HG03565 (cell line): ENCODE results near the gene ZCCHC24.
"Not testable (repeated sequence)": the region's sequence is repeated elsewhere in the genome, so short reads cannot be mapped to it uniquely, and the experiment has no call there.

Experiments
- ATAC-seq: cut with Tn5 transposase; IDR thresholded peaks from one replicate; pipeline ENCODE4 v1.9.1; 2021; ENCODE audit warnings: mild to moderate bottlenecking, moderate library complexity; ENCODE audit not compliant: unreplicated experiment

ZCCHC24 gene

DNA sequence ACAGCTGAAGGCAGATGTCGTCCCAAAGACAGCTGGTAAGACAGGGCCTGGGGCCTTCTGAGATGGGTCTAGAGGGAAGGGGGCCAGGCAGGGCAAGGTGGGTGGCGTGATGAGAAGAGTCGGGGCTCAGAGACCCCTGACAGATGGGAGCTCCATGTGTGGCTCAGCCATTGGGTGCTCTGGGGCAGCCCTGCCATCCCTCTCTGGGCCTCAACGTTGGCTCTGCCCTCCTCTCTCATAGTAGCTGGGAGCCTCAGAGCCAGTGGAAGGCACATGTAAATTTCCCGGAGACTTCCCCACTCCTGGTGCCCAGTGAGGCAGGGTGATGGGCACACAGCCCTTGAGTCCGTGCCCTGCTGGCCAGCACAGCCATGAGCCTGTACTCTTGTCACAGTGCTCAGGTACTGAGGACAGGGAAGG is 96.3 kb downstream of the ZCCHC24 start:
- no peak for ATAC-seq

DNA sequence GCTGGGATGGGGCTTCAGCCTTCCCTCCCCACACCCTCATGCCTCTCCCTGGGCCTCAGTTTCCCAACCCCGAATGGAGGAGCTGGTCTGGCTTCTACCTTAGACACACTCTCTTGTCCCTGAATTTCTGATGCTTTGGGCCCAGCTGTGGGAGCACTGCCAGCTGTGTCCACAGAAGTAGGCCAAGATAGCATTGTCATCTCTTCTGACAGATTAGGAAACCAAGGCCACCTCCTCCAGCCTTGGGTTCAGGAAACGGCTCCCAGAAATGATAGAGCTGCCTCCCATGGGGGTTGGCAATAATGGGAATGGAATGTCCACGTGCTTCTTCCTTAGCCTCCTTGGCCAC is 96.8 kb downstream of the ZCCHC24 start:
- no peak for ATAC-seq

DNA sequence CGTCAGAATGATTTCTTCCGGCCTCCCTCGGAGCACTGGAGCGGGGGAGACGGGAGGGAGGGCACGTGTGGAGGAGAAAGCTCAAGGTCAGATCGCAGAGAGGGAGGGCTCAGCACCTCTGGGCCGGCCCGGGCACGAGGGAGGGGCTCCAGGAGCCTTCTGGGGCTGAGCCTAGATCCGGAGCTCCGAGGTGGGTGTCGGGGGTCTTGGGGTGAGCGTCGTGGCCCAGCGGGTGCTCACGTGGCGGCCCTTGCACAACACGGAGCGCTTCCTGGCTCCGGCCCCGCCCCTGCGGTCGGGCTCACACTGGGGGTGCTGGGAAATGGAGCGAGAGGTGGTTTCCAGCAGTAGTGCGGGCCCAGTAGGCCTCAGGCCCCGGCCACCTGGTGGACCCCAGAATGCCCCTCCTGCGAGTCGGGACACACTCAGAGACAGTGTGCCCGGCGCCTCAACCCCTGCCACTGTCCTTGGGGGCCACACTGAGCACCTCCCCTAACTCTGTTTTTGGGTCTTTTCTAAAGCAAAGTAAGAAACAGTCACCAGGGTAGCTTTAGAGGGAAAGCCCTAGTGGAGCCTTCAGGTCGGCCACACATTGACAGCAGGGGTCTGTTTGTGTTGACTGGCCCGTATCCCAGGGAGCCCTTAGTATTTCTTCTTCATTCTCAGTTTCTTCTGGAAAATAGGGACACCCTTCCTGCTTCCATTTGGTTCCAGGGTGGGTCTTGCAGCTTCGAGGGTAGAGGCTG is 97.4 kb downstream of the ZCCHC24 start:
- peak; percentile 56 for ATAC-seq

DNA sequence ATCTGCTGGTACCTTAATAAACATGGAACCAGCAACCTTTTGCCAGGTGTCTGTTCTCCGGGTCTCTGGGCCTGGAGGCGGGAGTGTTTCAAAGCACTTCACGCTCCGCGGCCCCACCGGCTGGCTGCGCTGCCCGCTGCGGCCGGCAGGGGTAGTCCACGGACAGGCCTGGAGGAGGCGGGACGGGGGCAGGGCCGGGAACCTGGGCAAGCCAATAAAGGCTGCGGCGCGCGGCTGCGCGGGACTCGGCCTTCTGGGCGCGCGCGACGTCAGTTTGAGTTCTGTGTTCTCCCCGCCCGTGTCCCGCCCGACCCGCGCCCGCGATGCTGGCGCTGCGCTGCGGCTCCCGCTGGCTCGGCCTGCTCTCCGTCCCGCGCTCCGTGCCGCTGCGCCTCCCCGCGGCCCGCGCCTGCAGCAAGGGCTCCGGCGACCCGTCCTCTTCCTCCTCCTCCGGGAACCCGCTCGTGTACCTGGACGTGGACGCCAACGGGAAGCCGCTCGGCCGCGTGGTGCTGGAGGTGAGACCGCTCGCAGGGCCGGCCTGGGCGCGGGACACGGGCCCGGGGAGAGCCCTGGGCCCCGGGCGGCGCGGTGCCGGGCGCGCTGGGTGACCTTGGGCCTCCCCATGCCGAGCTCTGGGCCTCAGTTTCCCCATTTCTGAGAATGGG is 98.1 kb downstream of the ZCCHC24 start, which contains the start of gene PPIF:
Gene PPIF (plus strand): TSS at position 244 of the 668 bp plus-strand sequence. CDS start 80 bp downstream, at position 324.
- peak; percentile 70 for ATAC-seq

DNA sequence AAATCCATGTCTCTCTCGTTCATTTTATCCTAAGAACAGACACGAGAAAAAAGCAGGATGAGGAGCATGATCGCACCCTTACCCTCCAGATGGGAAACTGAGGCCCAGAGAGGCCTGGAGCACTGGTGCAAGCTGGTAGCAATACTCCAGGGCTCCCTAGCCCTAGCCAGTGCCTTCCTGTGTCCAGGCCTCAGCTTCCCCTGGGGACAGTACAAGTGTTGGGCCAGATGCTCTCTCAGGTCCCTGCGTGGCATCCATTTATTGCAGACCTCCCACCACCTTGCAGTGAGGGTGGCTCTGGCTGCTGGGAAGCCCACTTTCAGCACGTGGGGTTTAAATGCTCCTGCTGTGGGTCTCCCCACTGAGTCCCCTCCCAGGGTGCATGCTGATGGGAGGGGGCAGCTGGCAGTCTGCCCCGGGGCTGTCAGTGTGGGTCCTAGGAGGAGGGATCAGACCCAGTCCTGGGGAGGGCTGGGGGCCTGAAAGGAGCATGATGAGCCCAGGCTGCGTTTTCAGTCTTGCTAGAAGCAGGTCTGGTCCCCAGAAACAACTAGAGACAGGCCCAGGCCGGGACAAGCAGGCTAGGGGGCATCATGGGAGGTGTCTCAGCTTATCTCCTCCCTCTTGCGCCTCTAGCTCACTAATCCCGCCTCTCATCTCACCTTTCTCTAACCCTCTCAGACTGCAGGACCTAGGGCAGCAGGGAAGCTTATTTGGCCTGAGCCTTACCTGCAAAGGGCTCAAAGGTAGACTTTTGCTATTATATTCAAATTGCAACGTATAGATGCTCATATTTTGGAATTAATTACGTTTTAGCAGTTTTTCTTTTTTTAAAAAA is 98.8 kb downstream of the ZCCHC24 start:
- ATAC-seq = no peak

DNA sequence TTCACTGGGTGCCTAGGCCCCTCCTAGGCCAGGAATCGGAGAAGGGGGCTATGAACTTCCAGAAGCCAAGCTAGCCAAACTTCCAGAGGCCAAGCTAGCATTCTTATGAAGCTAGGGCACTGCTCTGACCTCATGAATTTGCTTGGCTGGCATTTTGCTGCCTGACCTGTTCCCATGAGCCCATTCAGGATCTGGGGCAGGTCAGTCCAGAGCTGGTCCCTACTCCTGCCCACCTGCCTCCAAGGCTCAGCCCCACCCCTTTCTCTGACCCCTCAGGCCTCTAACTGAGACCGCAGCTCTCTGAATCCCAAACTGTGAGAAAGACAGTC is 99.4 kb downstream of the ZCCHC24 start:
- ATAC-seq = no peak

DNA sequence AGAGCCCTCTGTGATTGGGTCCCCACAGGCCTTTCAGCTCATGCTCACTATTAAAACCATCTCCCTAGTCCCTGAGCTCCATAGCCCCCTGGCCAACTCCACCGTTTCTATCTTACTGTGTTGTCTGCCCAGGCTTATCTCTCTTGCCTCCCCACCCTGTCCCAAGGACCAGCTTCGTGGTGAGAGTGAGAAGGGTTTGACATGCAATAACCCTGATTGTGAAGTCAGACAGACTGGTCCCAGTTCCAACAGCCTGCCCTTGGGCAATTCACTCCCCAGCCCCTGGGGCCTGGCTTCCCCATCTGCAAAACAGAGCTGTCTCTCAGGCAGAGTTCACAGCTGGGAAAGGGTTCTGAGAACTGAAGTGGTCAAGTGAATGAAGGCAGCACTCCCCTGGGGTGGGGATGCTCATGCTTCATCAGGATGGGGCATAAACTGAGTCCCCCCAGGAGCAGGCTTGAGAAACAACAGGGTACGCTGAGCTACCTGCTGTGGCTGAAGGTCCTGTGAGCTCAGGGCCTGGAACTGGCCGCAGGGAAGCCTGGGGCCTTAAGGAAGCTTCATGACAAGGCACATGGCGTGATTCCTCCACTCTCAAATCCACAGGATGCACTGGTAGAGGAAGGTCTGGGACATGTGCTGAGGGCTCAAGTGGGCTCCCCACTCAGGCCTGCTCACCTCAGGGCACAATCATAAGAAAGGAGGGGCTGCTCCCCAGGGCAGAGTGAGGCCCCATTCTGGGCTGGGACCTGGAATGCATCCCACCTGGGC is 100.0 kb downstream of the ZCCHC24 start:
- ATAC-seq = no peak

DNA sequence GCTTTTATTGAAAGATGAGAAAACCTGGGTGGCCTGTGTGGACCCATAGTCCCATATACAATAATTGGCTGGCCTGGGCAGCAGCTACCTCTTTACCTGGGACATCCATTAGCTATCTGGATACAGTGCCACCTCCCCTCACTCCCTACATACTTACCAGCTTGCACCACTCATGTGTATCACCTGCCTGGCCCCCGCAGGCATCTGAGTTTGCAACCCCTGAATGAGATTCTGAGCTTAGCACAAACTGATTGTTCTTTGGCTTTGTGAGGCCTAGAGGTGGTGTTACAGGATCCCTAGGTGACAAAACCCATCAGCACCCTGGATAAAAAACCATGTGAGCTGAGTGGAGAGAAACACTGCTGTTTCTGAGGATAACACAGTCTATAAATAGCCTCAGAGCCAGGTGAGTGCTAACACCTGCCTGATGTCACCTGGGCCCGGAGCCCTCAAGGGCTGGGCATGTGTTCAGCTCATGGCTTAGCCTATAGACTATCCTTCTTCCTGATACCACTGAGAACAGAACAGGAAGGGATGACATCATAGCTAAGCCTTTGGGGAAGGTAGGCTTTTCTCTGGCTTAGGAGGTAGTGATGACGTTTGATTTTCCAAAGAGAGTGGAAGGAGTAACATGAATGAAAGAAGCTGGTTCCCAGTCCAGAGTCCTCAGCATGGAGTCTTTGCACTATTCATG is 100.8 kb downstream of the ZCCHC24 start:
- no peak for ATAC-seq

DNA sequence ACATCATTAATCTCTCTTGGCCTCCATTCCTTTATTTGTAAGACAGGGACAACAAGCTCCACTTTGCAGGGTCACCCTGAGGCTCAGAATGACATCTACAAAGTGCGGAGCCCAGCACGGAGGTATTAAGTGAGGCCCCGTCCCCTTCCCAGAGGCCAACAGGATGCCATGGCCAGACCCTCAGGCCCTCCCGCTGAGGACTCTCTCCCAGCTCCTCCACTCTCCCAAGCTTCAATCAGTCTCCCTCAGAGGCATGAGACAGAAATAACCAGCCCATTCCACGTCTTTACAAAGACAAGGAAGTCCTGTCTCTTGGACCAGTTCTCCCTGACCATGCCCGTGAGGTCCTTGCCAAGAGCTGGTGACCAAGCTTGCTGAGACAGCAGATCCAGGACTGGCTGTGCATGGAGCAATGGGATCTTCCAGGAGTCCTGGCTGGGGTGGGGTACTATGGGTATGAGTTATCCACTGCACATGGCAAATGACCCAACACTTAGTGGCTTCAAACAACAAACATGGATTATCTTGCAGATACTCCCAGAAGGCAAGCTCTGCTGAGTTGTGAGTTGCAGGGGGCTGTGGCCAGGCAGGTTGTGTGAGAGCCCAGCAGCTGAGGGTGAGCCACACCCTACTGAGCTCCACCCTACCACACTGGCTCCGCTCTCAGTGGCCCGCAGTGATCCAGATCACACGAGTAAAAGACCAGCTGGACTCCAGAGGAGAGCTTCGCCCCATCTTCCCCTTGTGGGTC is 102.4 kb downstream of the ZCCHC24 start:
- no peak for ATAC-seq

DNA sequence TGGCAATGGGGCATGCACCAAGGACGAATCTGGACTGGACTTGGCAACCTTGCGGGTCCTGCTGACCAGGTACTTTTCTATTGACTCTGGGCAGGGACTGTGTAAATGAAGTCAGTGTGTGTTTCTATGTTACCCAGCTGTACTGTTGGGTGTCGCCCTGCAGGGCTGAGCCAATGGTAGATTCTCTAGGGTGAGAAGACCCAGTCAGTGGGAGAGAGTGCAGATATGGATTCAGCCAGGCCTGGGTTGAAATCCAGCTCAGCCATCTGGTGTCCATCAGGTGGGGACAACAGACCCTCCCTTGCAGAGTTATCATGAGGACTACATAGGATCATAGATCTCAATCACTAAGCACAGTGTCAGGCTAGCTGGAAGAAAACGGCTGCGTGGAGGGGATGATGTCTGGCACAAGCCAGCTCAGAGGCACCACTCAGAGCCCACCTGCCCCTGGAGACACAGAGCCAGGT is 103.1 kb downstream of the ZCCHC24 start:
- ATAC-seq = no peak

DNA sequence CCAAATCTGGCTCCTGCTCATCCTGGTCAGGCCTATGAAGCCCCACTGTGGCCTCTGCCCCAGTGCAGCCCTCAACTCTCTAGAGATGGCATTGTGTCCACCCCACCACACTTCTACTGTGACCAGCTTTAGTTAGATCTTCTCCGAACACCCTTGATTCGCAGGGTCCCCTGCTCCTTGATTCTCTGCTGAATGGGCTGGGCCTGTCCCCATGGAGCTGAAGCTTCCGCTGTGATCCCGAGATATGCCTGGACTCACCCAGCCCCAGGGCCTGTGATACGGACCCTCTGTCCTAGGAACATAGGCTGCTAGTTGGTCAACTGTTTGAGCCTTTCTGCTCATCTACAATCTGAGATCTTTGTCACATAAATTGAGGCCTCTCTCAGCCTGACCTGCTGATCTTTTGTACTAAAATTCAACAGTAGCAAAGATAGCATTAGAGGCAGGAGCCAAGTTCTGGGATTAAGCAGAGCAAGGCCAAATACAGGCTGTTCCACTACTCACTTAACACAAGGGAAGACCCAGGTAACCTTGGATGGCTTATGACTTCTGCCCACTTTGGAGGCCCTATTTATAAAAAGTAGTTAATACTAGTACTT is 104.7 kb downstream of the ZCCHC24 start:
- ATAC-seq = no peak

DNA sequence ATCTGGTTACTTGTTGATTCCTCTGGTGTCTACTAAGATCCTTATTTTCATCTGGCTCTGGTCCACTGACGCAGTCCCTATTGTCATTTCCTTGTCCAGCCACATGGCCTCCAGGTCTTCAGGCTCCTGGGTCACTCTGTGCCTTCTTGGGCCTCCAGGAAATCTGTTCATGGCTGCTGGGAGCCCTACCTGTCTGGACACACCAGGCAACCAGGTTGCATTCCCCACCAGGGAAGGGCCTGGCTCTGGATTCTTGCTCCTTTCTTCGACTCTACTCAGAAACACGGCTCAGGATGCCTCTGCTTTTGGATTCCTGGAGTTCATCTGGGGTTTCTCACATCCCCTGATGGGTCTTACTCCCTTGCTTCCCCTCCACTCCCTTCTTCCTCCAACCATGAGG is 106.2 kb downstream of the ZCCHC24 start:
- no peak for ATAC-seq

DNA sequence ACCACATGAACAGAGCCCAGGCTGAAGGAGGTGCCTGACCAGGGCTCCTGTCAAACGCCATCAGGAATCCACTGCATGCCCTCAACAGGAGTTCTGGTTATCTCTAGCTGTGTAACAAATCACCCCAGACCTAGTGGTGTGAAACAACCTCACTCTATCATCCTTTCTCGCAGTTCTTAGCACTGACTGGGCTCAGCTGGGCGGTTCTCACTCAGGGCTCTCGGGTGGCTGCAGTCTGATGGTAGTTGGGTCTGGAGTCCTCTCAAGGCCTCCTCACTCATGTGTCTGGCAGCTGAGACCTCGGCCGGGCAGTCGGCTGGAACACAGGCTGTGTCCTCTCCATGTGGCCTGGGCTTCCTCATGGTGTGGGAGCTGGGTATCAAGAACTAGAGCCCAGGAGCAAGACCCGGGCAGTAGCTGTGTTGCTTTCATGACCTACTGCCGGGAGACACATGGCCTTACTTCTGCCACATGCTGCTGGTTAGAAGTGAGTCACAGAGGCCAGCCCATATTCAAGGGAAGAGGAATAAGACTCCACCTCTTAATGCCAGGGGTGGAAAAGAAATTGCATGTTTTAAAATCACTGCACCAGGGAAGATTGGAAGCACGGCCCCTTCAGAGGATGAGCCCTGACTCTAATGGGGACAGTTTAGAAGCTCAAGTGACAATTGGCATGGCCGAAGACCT is 107.5 kb downstream of the ZCCHC24 start:
- not testable (repeated sequence) for ATAC-seq

DNA sequence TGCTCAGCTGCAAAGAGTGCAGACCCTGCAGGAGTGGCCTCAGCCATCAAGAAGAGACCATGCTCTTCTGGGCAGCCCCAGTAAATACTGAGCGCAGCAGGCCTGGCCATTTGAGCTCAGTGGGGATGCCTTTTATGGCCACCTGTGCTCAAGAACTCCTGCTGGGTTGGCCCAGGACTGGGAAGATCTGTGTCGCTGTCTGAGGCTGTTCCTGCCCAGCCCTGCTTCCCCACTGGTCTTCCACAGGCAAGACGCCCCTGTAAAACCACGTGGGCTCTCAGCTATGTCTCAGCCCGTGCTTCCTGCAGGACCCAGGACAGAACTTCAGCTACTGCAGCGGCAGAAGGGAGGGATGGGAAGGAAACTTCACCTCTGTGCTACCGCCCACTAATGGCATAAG is 108.7 kb downstream of the ZCCHC24 start:
- no peak for ATAC-seq

DNA sequence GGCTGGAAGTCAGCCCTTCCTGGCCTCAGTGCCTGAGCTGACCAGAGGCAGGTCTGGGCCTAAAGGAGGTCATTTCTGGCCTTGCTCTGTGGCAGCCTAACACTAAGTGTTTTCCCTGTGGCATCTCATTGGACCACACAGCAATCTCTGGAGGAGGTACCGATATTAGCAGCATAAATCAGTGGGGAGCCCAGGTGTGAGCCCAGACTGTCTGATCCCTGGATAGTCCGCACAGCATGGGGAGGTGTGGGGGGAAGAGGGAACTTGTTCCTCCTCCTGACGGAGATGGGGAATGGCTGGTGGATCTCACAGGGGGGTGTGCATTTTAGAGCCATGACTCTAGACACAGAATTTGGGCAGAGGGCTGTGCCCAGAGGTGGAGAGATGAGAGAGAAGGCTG is 109.1 kb downstream of the ZCCHC24 start:
- no peak for ATAC-seq

DNA sequence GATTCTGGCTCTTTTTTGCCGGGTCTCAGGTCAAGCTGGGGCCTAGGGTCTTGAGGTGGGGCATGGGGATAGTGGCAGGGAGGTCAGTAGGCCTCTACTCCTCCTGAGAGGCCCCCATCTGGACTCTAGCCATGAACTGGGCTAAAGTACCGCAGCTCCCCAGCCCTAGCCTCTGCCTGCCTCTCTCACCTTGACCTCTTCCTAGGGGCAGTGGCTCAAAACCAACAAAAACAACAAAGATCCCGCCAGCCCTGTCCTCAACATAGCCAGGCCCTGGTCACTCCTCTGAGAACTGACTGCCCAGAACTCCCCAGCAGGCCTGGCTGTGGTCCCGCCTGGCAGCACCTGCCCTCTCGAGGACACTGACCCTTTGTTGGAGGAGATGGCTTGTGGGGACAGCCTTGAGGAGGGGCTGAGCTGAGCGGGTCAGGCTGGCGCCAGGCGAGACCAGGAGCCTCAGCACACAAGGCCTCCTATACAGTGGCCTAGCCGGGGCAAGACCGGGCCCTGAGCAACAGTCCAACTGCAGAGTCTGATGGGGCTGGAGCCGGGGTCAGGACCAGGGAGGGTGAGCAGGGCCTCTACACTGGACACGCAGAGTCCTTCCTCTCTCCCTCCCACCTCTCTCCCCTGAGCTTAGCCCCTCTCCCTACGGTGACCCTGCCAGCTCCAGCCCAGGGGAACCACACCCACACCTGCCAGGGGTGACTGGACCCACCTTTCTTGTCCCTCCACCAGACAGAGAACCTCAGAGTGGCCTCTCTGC is 109.8 kb downstream of the ZCCHC24 start:
- no peak for ATAC-seq

DNA sequence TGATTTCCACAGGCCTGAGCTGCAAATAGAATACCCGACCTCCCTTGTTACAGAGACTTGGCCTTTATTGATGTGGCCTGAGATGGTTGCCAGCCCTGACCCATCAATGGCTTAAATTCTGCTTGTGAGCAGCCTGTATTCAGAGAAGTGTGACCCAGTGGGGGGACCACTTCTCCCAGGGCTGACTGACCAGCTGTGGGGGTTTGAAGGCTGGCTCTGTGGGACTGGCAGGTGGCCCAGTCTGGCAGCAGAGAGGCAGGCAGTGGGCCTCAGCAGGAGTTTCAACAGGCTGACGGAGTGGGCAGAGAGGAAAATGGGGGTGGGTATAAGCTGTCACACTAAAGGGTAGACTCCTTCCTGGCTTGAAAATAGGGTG is 110.3 kb downstream of the ZCCHC24 start:
- no peak for ATAC-seq

DNA sequence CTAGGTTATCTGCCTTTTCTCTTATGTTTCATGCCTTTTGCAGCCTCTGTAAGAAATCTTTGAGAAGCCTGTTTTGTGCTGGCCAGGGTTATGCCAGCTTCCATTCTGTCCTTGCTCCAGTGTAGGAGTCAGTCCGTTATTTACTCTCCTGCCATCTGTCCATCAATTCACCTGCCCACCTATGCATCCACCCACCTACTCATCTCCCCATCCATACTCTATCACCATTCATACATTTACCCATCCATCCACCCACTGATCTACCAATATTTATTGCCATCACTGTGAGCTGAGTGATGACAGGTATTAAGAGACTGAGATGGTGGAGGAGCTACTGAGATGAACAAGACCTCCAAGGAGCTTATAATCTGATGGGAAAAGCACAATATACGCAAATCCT is 110.9 kb downstream of the ZCCHC24 start:
- ATAC-seq = no peak
